GM12878 (cell line): ENCODE results near the gene PHYKPL. TPM values are rescaled to one million over a fixed set of nuclear protein-coding genes. Genes with fewer than 3 reads are reported as not detected.

Experiments used
- ATAC-seq: fragments of 200-7000 bp; cut with Tn5 transposase; 3 replicates; pipeline ENCODE4 v1.9.1; 2020; ENCODE audit warnings: mild to moderate bottlenecking, moderate library complexity
- BruUV-seq: library from RNA; stranded (reverse); fragments of 400-500 nt; replicated peaks from 2 replicates; lab custom pipeline; 2021; lab: Mats Ljungman, UMichigan
- CTCF ChIA-PET: fragments of 300-600 bp; sonication (Branson Sonifier 250); formaldehyde crosslinking; extraction: SDS; loops from one replicate; lab custom pipeline; 2021; ENCODE audit warnings: inconsistent platforms; lab: Yijun Ruan, JAX
- POLR2A ChIA-PET: fragments of 350-600 bp; formaldehyde crosslinking; extraction: SDS; loops from one replicate; lab custom pipeline; 2021; ENCODE audit warnings: inconsistent platforms; lab: Charles Lee
- RAD21 ChIA-PET: fragments of 300-600 bp; sonication (Branson Sonifier 250); formaldehyde crosslinking; loops from one replicate; lab custom pipeline; 2023; ENCODE audit warnings: antibody characterized with exemption; ENCODE audit not compliant: unreplicated experiment; lab: Charles Lee
- SMC1A ChIA-PET: fragments of 300-600 bp; sonication (Branson Sonifier 250); formaldehyde crosslinking; loops from one replicate; lab custom pipeline; 2023; ENCODE audit not compliant: unreplicated experiment, uncharacterized antibody; lab: Charles Lee
- DNase-seq: peaks from one replicate; pipeline ENCODE4 v3.0.0-alpha.2; 2011; ENCODE audit warnings: low read depth, low spot score
- FAIRE-seq: peaks from 3 replicates; lab custom pipeline; 2011; peaks lifted over from hg19 to GRCh38; lab: Jason Lieb, UNC
- H2AFZ ChIP-seq: 2 replicates; pipeline ENCODE4 v1.6.0; 2011; ENCODE audit warnings: low read depth, low read length, control low read depth; ENCODE audit not compliant: control insufficient read depth
- H3K27ac ChIP-seq: 2 replicates; pipeline ENCODE4 v1.5.1; 2011; ENCODE audit warnings: control low read depth; ENCODE audit not compliant: control insufficient read depth, insufficient read depth
- H3K27me3 ChIP-seq, 2 experiments: replicated peaks in 1 of 2; 2 replicates each; pipeline versions ENCODE4 v1.6.0 to v1.6.1; 2011; ENCODE audit warnings: low read length in 1 of 2; ENCODE audit not compliant: control insufficient read depth in 2 of 2, insufficient read depth in 2 of 2
- H3K36me3 ChIP-seq, 2 experiments: 2 replicates each; pipeline ENCODE4 v1.5.1; 2011; ENCODE audit warnings: low read length in 1 of 2; ENCODE audit not compliant: control insufficient read depth in 2 of 2, insufficient read depth in 2 of 2
- H3K4me1 ChIP-seq: 2 replicates; pipeline ENCODE4 v1.6.1; 2011; ENCODE audit warnings: mild to moderate bottlenecking, low read length, moderate library complexity, mixed read lengths; ENCODE audit not compliant: control insufficient read depth, insufficient read depth
- H3K4me2 ChIP-seq: 2 replicates; pipeline ENCODE4 v1.6.0; 2011; ENCODE audit warnings: control low read depth; ENCODE audit not compliant: control insufficient read depth, insufficient read depth
- H3K4me3 ChIP-seq: fragments of 200-600 bp; sonication (generic); 2 replicates; pipeline ENCODE4 v1.5.1; 2016
- H3K79me2 ChIP-seq: 2 replicates; pipeline ENCODE4 v1.6.0; 2011; ENCODE audit warnings: low read length; ENCODE audit not compliant: control insufficient read depth, insufficient read depth
- H3K9ac ChIP-seq: 2 replicates; pipeline ENCODE4 v1.8.0; 2011; ENCODE audit warnings: low read length, control low read depth, mixed read lengths; ENCODE audit not compliant: control insufficient read depth, insufficient read depth
- H3K9me3 ChIP-seq: replicated peaks from 3 replicates; pipeline ENCODE4 v1.5.1; 2011; ENCODE audit warnings: mild to moderate bottlenecking, low read length; ENCODE audit not compliant: control insufficient read depth, insufficient read depth
- H4K20me1 ChIP-seq: 2 replicates; pipeline ENCODE4 v1.6.0; 2011; ENCODE audit not compliant: control insufficient read depth, insufficient read depth
- CHD2 ChIP-seq: IDR thresholded peaks from 2 replicates; pipeline ENCODE4 v1.6.1; 2011; ENCODE audit warnings: low read depth, low read length, improper control_type of control experiment, borderline replicate concordance
- CHD4 ChIP-seq: fragments of 200-600 bp; sonication (generic); IDR thresholded peaks from 2 replicates; pipeline ENCODE4 v1.6.1; 2016; ENCODE audit warnings: mild to moderate bottlenecking
- GABPA ChIP-seq: IDR thresholded peaks from 2 replicates; pipeline ENCODE4 v1.6.1; 2014; ENCODE audit warnings: antibody characterized with exemption, low read depth, mild to moderate bottlenecking, inconsistent platforms
- HDAC2 ChIP-seq: fragments of 200-600 bp; sonication (generic); IDR thresholded peaks from 2 replicates; pipeline ENCODE4 v1.6.1; 2017
- POLR2AphosphoS2 ChIP-seq: IDR thresholded peaks from 2 replicates; pipeline ENCODE4 v1.6.1; 2011; ENCODE audit warnings: low read depth, mild to moderate bottlenecking, low read length, improper control_type of control experiment, moderate library complexity
- SMARCA5 ChIP-seq: fragments of 450-650 bp; IDR thresholded peaks from 2 replicates; pipeline ENCODE4 v1.6.1; 2017; ENCODE audit warnings: mild to moderate bottlenecking
- SREBF2 ChIP-seq: IDR thresholded peaks from 2 replicates; pipeline ENCODE4 v1.6.1; 2012; ENCODE audit warnings: mild to moderate bottlenecking, low read length
- WGBS: methylation state at CpG from one replicate; pipeline ENCODE4 v1.1.6; 2016; ENCODE audit warnings: low lambda C conversion rate; ENCODE audit not compliant: insufficient replicate concordance, insufficient coverage; ENCODE audit errors: missing lambda C conversion rate; 5-methylcytosine and 5-hydroxymethylcytosine counted together
- in situ Hi-C: fragments of 300-500 bp; cut with MboI; formaldehyde crosslinking; loops from 9 replicates; pipeline ENCODE4 v1.14.3; 2018; ENCODE audit warnings: mixed read lengths
- intact Hi-C: fragments of 100-400 bp; cut with micrococcal nuclease; formaldehyde crosslinking; loops from one replicate; pipeline ENCODE4 v1.14.2; 2022; ENCODE audit not compliant: unreplicated experiment
- polyA plus RNA-seq, 11 experiments: library from polyadenylated mRNA; depleted of rRNA in 4 of 11; unstranded in 6 of 11; stranded (reverse) in 5 of 11; fragments of >200 nt; fragmentation: Nextera tagmentation in 4 of 11; fragmentation: Illumina TruSeq in 1 of 11; extraction: Ambion mirVana in 4 of 11; extraction: Trizol in 1 of 11; gene quantifications; 1 replicate in 1 of 11; 2 replicates in 10 of 11; pipeline versions ENCODE4 v1.2.1 to v1.2.3, GENCODE V29; 2011 to 2016; ENCODE audit warnings: inconsistent platforms in 2 of 11, missing spikeins in 2 of 11, low read depth in 1 of 11
- total RNA-seq, 4 experiments: library from RNA; depleted of rRNA in 3 of 4; stranded (reverse); fragments of >200 nt in 3 of 4; fragmentation: Illumina TruSeq in 1 of 4; extraction: Trizol in 1 of 4; gene quantifications; 2 replicates each; pipeline versions ENCODE4 v1.2.1 to v1.2.3, GENCODE V29; 2013 to 2021
- TF ChIP-seq, protein P1 (sequence below): IDR thresholded peaks from 2 replicates; pipeline ENCODE4 v1.6.1; 2012; ENCODE audit warnings: low read depth, low read length, improper control_type of control experiment
- TF ChIP-seq, protein P2 (sequence below): fragments of 450-650 bp; IDR thresholded peaks from 2 replicates; pipeline ENCODE4 v1.6.1; 2017; ENCODE audit warnings: antibody characterized with exemption, mild to moderate bottlenecking, moderate library complexity
- TF ChIP-seq, protein P3 (sequence below): fragments of 450-650 bp; formaldehyde crosslinking; IDR thresholded peaks from 2 replicates; pipeline ENCODE4 v1.5.0; 2022; ENCODE audit warnings: mild to moderate bottlenecking, missing genetic modification characterization

PHYKPL gene
- total and polyA plus RNA-seq, 10 of the 15 experiments (the other 5 are each of a cell fraction or from before 2014, with no cell fraction given), result 4.5 to 53.9 (median 25.6) TPM

DNA sequence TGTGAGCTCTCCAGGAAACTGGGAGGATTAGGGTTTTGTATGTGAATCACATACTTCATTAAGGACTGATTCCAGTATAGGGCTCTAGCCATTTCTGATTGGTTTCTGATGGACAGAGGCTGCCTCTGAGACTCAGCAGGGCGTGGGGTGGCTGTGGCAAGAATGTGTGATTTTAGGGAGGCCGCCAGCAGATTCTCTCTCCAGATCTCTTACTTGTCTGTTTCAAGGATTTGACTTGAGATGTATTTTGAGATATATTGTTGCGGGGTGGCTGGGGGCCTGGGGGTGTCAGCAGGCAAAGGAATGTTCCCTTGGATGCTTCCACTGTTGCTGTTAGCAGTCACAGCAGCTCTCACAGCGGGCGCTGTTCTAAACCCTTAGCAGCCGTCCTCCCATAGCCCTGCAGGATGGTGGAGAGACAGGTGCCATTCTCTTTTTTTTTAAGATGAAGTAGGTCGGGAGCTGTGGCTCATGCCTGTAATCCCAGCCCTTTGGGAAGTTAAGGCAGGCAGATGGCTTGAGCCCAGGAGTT, 36.3 kb downstream of the PHYKPL start:
- ATAC-seq, result no peak; the same call in 2 of the 3 replicates
- H3K4me3 ChIP-seq, result no peak overlapping the region
- H4K20me1 ChIP-seq, result no peaks in the 10 kb centered on the region
- FAIRE-seq, result no peak
- no peak overlapping the region for H3K9ac ChIP-seq
- no peaks in the 10 kb centered on the region for H3K36me3 ChIP-seq
- CTCF ChIA-PET, result interaction anchor here (0.7 to 1.9 kb wide), 3 partner anchors 11 to 18 kb away, joined by 3 to 7 read pairs (median 3); no protein-coding TSS in a partner anchor
- RAD21 ChIA-PET, result no interaction called here
- intact Hi-C loops, result no loop called here
- TF ChIP-seq GABPA (no peak), HDAC2 (no peak), SREBF2 (no peak), POLR2AphosphoS2 (no peak), CHD2 (no peak), CHD4 (no peak), SMARCA5 (no peak)
- TF ChIP-seq, protein P1, sequence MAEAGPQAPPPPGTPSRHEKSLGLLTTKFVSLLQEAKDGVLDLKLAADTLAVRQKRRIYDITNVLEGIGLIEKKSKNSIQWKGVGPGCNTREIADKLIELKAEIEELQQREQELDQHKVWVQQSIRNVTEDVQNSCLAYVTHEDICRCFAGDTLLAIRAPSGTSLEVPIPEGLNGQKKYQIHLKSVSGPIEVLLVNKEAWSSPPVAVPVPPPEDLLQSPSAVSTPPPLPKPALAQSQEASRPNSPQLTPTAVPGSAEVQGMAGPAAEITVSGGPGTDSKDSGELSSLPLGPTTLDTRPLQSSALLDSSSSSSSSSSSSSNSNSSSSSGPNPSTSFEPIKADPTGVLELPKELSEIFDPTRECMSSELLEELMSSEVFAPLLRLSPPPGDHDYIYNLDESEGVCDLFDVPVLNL, result no peak
- TF ChIP-seq, protein P2, sequence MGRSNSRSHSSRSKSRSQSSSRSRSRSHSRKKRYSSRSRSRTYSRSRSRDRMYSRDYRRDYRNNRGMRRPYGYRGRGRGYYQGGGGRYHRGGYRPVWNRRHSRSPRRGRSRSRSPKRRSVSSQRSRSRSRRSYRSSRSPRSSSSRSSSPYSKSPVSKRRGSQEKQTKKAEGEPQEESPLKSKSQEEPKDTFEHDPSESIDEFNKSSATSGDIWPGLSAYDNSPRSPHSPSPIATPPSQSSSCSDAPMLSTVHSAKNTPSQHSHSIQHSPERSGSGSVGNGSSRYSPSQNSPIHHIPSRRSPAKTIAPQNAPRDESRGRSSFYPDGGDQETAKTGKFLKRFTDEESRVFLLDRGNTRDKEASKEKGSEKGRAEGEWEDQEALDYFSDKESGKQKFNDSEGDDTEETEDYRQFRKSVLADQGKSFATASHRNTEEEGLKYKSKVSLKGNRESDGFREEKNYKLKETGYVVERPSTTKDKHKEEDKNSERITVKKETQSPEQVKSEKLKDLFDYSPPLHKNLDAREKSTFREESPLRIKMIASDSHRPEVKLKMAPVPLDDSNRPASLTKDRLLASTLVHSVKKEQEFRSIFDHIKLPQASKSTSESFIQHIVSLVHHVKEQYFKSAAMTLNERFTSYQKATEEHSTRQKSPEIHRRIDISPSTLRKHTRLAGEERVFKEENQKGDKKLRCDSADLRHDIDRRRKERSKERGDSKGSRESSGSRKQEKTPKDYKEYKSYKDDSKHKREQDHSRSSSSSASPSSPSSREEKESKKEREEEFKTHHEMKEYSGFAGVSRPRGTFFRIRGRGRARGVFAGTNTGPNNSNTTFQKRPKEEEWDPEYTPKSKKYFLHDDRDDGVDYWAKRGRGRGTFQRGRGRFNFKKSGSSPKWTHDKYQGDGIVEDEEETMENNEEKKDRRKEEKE, result no peak
- TF ChIP-seq, protein P3, sequence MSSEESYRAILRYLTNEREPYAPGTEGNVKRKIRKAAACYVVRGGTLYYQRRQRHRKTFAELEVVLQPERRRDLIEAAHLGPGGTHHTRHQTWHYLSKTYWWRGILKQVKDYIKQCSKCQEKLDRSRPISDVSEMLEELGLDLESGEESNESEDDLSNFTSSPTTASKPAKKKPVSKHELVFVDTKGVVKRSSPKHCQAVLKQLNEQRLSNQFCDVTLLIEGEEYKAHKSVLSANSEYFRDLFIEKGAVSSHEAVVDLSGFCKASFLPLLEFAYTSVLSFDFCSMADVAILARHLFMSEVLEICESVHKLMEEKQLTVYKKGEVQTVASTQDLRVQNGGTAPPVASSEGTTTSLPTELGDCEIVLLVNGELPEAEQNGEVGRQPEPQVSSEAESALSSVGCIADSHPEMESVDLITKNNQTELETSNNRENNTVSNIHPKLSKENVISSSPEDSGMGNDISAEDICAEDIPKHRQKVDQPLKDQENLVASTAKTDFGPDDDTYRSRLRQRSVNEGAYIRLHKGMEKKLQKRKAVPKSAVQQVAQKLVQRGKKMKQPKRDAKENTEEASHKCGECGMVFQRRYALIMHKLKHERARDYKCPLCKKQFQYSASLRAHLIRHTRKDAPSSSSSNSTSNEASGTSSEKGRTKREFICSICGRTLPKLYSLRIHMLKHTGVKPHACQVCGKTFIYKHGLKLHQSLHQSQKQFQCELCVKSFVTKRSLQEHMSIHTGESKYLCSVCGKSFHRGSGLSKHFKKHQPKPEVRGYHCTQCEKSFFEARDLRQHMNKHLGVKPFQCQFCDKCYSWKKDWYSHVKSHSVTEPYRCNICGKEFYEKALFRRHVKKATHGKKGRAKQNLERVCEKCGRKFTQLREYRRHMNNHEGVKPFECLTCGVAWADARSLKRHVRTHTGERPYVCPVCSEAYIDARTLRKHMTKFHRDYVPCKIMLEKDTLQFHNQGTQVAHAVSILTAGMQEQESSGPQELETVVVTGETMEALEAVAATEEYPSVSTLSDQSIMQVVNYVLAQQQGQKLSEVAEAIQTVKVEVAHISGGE (CRISPR knock-in tag), result no peak
- in situ Hi-C loops, result no loop called here
- peaks cover 0 to 5% of the 10 kb centered on the region in 2 experiments; a peak in 3 of 4 replicates for H3K27me3 ChIP-seq
- 53% methylated on average over 7 of the region's 7 CpGs for WGBS
- H3K9me3 ChIP-seq, result no peaks in the 10 kb centered on the region
- SMC1A ChIA-PET, result no interaction called here
- POLR2A ChIA-PET, result interaction anchor here (0.6 kb wide), 1 partner anchor 647 kb away, joined by 3 read pairs; no protein-coding TSS in a partner anchor
- H3K4me1 ChIP-seq, result no peaks in the 10 kb centered on the region
- no peaks in the 10 kb centered on the region for H3K79me2 ChIP-seq
- no peak overlapping the region for H3K4me2 ChIP-seq
- H3K27ac ChIP-seq, result no peak overlapping the region
- no TSS peak for BruUV-seq
- DNase-seq, result no peak
- no peak overlapping the region for H2AFZ ChIP-seq
